ENCODE measurements around the gene GATA5. TPM values are rescaled to one million over a fixed set of nuclear protein-coding genes. Genes with fewer than 3 reads are reported as not detected.

GATA5 gene
- total and polyA plus RNA-seq, 9 donors, result 0.08 to 5.5 (median 0.92) TPM; not detected in 2

GRCh38 chr20:62488470-62488869, 12.7 kb upstream of the GATA5 start:
- Histone ChIP-seq H3K27me3 (no peaks in the 10 kb centered on the region), H3K4me1 (ENCODE audit: insufficient read depth) (peaks cover 7% of the 10 kb centered on the region), H3K9me3 (no peaks in the 10 kb centered on the region), H3K4me3 (no peak overlapping the region), H3K27ac (no peak overlapping the region), H3K36me3 (no peaks in the 10 kb centered on the region)
- TF ChIP-seq CTCF (IDR thresholded peaks at IDR 0.05) (no peak), POLR2A (IDR thresholded peaks at IDR 0.05) (no peak), EP300 (IDR thresholded peaks at IDR 0.05) (no peak)
- DNase-seq, result no peak
- 85 to 96% (median 89%) methylated on average over 3 of the region's 3 CpGs for WGBS, 3 donors
- intact Hi-C loops (cut with DNase I), result no loop called here

GRCh38 chr20:62487561-62488354, 12.0 kb upstream of the GATA5 start:
- no peak overlapping the region for H3K4me3 ChIP-seq
- H3K27ac ChIP-seq, result no peak overlapping the region
- 34 to 45% (median 40%) methylated on average over 14 of the region's 14 CpGs for WGBS, 3 donors
- H3K27me3 ChIP-seq, result no peaks in the 10 kb centered on the region
- intact Hi-C loops (cut with DNase I), result no loop called here
- H3K4me1 ChIP-seq (ENCODE audit: insufficient read depth), result peaks cover 7% of the 10 kb centered on the region
- H3K9me3 ChIP-seq, result no peaks in the 10 kb centered on the region
- no peaks in the 10 kb centered on the region for H3K36me3 ChIP-seq
- no peak for DNase-seq
- TF ChIP-seq EP300 (IDR thresholded peaks at IDR 0.05), result no peak
- no peak for TF ChIP-seq POLR2A (IDR thresholded peaks at IDR 0.05)
- no peak for TF ChIP-seq CTCF (IDR thresholded peaks at IDR 0.05)

- WGBS, 3 donors, result 49 to 54% (median 49%) methylated on average over 21 of the region's 21 CpGs
- intact Hi-C loops (cut with DNase I), result no loop called here
- Histone ChIP-seq H3K36me3 (no peaks in the 10 kb centered on the region), H3K27me3 (no peaks in the 10 kb centered on the region), H3K27ac (no peak overlapping the region), H3K4me3 (no peak overlapping the region), H3K4me1 (ENCODE audit: insufficient read depth) (peaks cover 9% of the 10 kb centered on the region), H3K9me3 (no peaks in the 10 kb centered on the region)
- TF ChIP-seq POLR2A (IDR thresholded peaks at IDR 0.05) (no peak), EP300 (IDR thresholded peaks at IDR 0.05) (no peak), CTCF (IDR thresholded peaks at IDR 0.05) (no peak)
- no peak for DNase-seq
Measured at GRCh38 chr20:62487118-62487517, 11.3 kb upstream of the GATA5 start.

GRCh38 chr20:62486484-62486883, 10.7 kb upstream of the GATA5 start:
- TF ChIP-seq POLR2A (IDR thresholded peaks at IDR 0.05), result no peak
- no peak for TF ChIP-seq EP300 (IDR thresholded peaks at IDR 0.05)
- TF ChIP-seq CTCF (IDR thresholded peaks at IDR 0.05), result no peak
- Histone ChIP-seq H3K27ac (no peak overlapping the region), H3K4me3 (no peak overlapping the region), H3K4me1 (ENCODE audit: insufficient read depth) (peaks cover 14% of the 10 kb centered on the region), H3K36me3 (no peaks in the 10 kb centered on the region), H3K27me3 (no peaks in the 10 kb centered on the region), H3K9me3 (no peaks in the 10 kb centered on the region)
- intact Hi-C loops (cut with DNase I), result no loop called here
- WGBS, 3 donors, result 75 to 81% (median 78%) methylated on average over 13 of the region's 13 CpGs
- no peak for DNase-seq

Measured in ovary (tissue), 9 donors.